Central memory CD8-positive, alpha-beta T cell (primary cell): ENCODE measurements around the gene EIF2A.
"Not testable (repeated sequence)": the region's sequence is repeated elsewhere in the genome, so short reads cannot be mapped to it uniquely, and the experiment has no call there.

Experiments used
- ATAC-seq: fragments of 150-1000 bp; cut with Tn5 transposase; replicated peaks from 2 replicates; pipeline ENCODE4 v1.10.0; 2022; ENCODE audit warnings: mild to moderate bottlenecking, moderate FRiP score, moderate number of reproducible peaks; ENCODE audit not compliant: poor library complexity, severe bottlenecking; ENCODE audit errors: extremely low read depth
- DNase-seq, 2 donors: peaks; one replicate each; pipeline ENCODE4 v3.0.0; 2021; ENCODE audit warnings: low spot score in 2 of 2
- H3K27ac Mint-ChIP-seq: one replicate; pipeline ENCODE4 v1.8.0; 2022; ENCODE audit warnings: low read depth, mild to moderate bottlenecking, moderate library complexity, mixed read lengths
- H3K27me3 Mint-ChIP-seq: one replicate; pipeline ENCODE4 v1.8.0; 2022; ENCODE audit warnings: mixed read lengths
- H3K36me3 Mint-ChIP-seq: one replicate; pipeline ENCODE4 v1.8.0; 2022; ENCODE audit warnings: mild to moderate bottlenecking, moderate library complexity, mixed read lengths; ENCODE audit not compliant: insufficient read depth
- H3K4me1 Mint-ChIP-seq: one replicate; pipeline ENCODE4 v1.8.0; 2022; ENCODE audit warnings: mixed read lengths
- H3K4me3 Mint-ChIP-seq: one replicate; pipeline ENCODE4 v1.8.0; 2022; ENCODE audit warnings: mild to moderate bottlenecking, moderate library complexity, mixed read lengths
- H3K9me3 Mint-ChIP-seq: one replicate; pipeline ENCODE4 v1.8.0; 2022; ENCODE audit warnings: mixed read lengths

EIF2A gene

GRCh38 chr3:150610785-150611184 lies 64.2 kb downstream of the EIF2A start:
- peak overlapping the region; percentile 23 for H3K4me3 Mint-ChIP-seq
- peaks cover 81% of the 10 kb centered on the region for H3K4me1 Mint-ChIP-seq
- H3K9me3 Mint-ChIP-seq = no peaks in the 10 kb centered on the region
- DNase-seq (no peak), ATAC-seq (no peak)
- no peaks in the 10 kb centered on the region for H3K27me3 Mint-ChIP-seq
- peak overlapping the region; percentile 39 for H3K27ac Mint-ChIP-seq
- peaks cover 39% of the 10 kb centered on the region for H3K36me3 Mint-ChIP-seq

GRCh38 chr3:150611666-150612065 lies 65.1 kb downstream of the EIF2A start:
- Mint-ChIP-seq H3K36me3 (peaks cover 34% of the 10 kb centered on the region), H3K4me3 (no peak overlapping the region), H3K4me1 (peaks cover 74% of the 10 kb centered on the region), H3K27ac (no peak overlapping the region), H3K9me3 (no peaks in the 10 kb centered on the region), H3K27me3 (no peaks in the 10 kb centered on the region)
- ATAC-seq (no peak), DNase-seq (no peak)

- Mint-ChIP-seq H3K27ac (no peak overlapping the region), H3K36me3 (peaks cover 32% of the 10 kb centered on the region), H3K9me3 (no peaks in the 10 kb centered on the region), H3K4me1 (peaks cover 70% of the 10 kb centered on the region), H3K27me3 (no peaks in the 10 kb centered on the region), H3K4me3 (no peak overlapping the region)
- ATAC-seq (no peak), DNase-seq (no peak)
Measured at GRCh38 chr3:150612494-150612893, 65.9 kb downstream of the EIF2A start.

- no peak overlapping the region for H3K27ac Mint-ChIP-seq
Measured at GRCh38 chr3:150613034-150613433, 66.4 kb downstream of the EIF2A start.

GRCh38 chr3:150613709-150614480 lies 67.3 kb downstream of the EIF2A start:
- Mint-ChIP-seq H3K36me3 (peaks cover 39% of the 10 kb centered on the region), H3K9me3 (no peaks in the 10 kb centered on the region), H3K4me1 (peaks cover 67% of the 10 kb centered on the region), H3K4me3 (no peak overlapping the region), H3K27ac (peak overlapping the region; percentile 22), H3K27me3 (no peaks in the 10 kb centered on the region)
- ATAC-seq = no peak
- no peak for DNase-seq

More at GRCh38 chr3:150613034-150613433, 66.4 kb downstream of the EIF2A start:
- Mint-ChIP-seq H3K36me3 (peaks cover 34% of the 10 kb centered on the region), H3K27me3 (no peaks in the 10 kb centered on the region), H3K9me3 (no peaks in the 10 kb centered on the region), H3K4me1 (peaks cover 67% of the 10 kb centered on the region), H3K4me3 (no peak overlapping the region)
- DNase-seq (no peak), ATAC-seq (no peak)

GRCh38 chr3:150620002-150620689 lies 73.6 kb downstream of the EIF2A start:
- H3K4me1 Mint-ChIP-seq = peaks cover 50% of the 10 kb centered on the region
- H3K27ac Mint-ChIP-seq = no peak overlapping the region
- no peaks in the 10 kb centered on the region for H3K27me3 Mint-ChIP-seq
- DNase-seq (no peak), ATAC-seq (no peak)
- peaks cover 27% of the 10 kb centered on the region for H3K36me3 Mint-ChIP-seq
- H3K4me3 Mint-ChIP-seq = no peak overlapping the region
- H3K9me3 Mint-ChIP-seq = no peaks in the 10 kb centered on the region

- H3K9me3 Mint-ChIP-seq, H3K4me3 Mint-ChIP-seq, DNase-seq, ATAC-seq, H3K27me3 Mint-ChIP-seq: not testable (repeated sequence)
- Mint-ChIP-seq H3K36me3 (peaks cover 40% of the 10 kb centered on the region), H3K4me1 (peaks cover 52% of the 10 kb centered on the region), H3K27ac (peak overlapping the region; percentile 33)
Measured at GRCh38 chr3:150622955-150623354, 76.4 kb downstream of the EIF2A start.

GRCh38 chr3:150623945-150624344 lies 77.4 kb downstream of the EIF2A start:
- H3K27ac Mint-ChIP-seq = no peak overlapping the region
- H3K27me3 Mint-ChIP-seq = no peaks in the 10 kb centered on the region
- ATAC-seq (no peak), DNase-seq (no peak)
- H3K36me3 Mint-ChIP-seq = peaks cover 36% of the 10 kb centered on the region
- no peaks in the 10 kb centered on the region for H3K9me3 Mint-ChIP-seq
- peaks cover 43% of the 10 kb centered on the region for H3K4me1 Mint-ChIP-seq
- H3K4me3 Mint-ChIP-seq = no peak overlapping the region

GRCh38 chr3:150626148-150626930 lies 79.8 kb downstream of the EIF2A start:
- H3K36me3 Mint-ChIP-seq = peaks cover 43% of the 10 kb centered on the region
- no peak overlapping the region for H3K4me3 Mint-ChIP-seq
- H3K4me1 Mint-ChIP-seq = peaks cover 24% of the 10 kb centered on the region
- H3K27ac Mint-ChIP-seq = peak overlapping the region; percentile 29
- H3K27me3 Mint-ChIP-seq = no peaks in the 10 kb centered on the region
- no peaks in the 10 kb centered on the region for H3K9me3 Mint-ChIP-seq
- ATAC-seq (no peak), DNase-seq (no peak)

GRCh38 chr3:150627557-150627956 lies 81.0 kb downstream of the EIF2A start:
- Mint-ChIP-seq H3K9me3 (no peaks in the 10 kb centered on the region), H3K4me3 (no peak overlapping the region), H3K36me3 (peaks cover 46% of the 10 kb centered on the region), H3K4me1 (peaks cover 17% of the 10 kb centered on the region), H3K27ac (no peak overlapping the region), H3K27me3 (no peaks in the 10 kb centered on the region)
- DNase-seq (no peak), ATAC-seq (no peak)

- Mint-ChIP-seq H3K27ac (no peak overlapping the region), H3K4me1 (peaks cover 27% of the 10 kb centered on the region), H3K4me3 (no peak overlapping the region), H3K9me3 (no peaks in the 10 kb centered on the region), H3K27me3 (no peaks in the 10 kb centered on the region), H3K36me3 (peaks cover 37% of the 10 kb centered on the region)
- no peak for ATAC-seq
- DNase-seq = no peak
Measured at GRCh38 chr3:150631515-150632221, 85.1 kb downstream of the EIF2A start.

GRCh38 chr3:150635076-150635475 lies 88.5 kb downstream of the EIF2A start:
- peak overlapping the region; percentile 85 for H3K27ac Mint-ChIP-seq
- DNase-seq (no peak), ATAC-seq (no peak)
- peaks cover 15% of the 10 kb centered on the region for H3K36me3 Mint-ChIP-seq
- peaks cover 28% of the 10 kb centered on the region for H3K4me1 Mint-ChIP-seq
- H3K9me3 Mint-ChIP-seq = no peaks in the 10 kb centered on the region
- peak overlapping the region; percentile 50 for H3K4me3 Mint-ChIP-seq
- no peaks in the 10 kb centered on the region for H3K27me3 Mint-ChIP-seq
